HG02884 (cell line): ENCODE results near the gene AGAP5.

ENCODE experiments used
- ATAC-seq: cut with Tn5 transposase; IDR thresholded peaks from one replicate; pipeline ENCODE4 v1.9.1; 2021; ENCODE audit warnings: mild to moderate bottlenecking, moderate library complexity; ENCODE audit not compliant: unreplicated experiment

AGAP5 gene

GRCh38 chr10:73655990-73656298 is 42.0 kb downstream of the AGAP5 start, which contains the start of gene SYNPO2L:
TSS of gene SYNPO2L (minus strand) at chr10:73656029. CDS start at chr10:73655922, 107 bp downstream.
- ATAC-seq, result no peak

GRCh38 chr10:73655257-73655989 is 42.5 kb downstream of the AGAP5 start:
- no peak for ATAC-seq

GRCh38 chr10:73653701-73654100 is 44.2 kb downstream of the AGAP5 start:
- ATAC-seq, result no peak

- ATAC-seq, result no peak
Measured at GRCh38 chr10:73653195-73653594, 44.7 kb downstream of the AGAP5 start.

GRCh38 chr10:73650537-73651331 is 47.2 kb downstream of the AGAP5 start:
- no peak for ATAC-seq

- no peak for ATAC-seq
Measured at GRCh38 chr10:73649876-73650536, 47.9 kb downstream of the AGAP5 start.

GRCh38 chr10:73648975-73649829 is 48.7 kb downstream of the AGAP5 start:
- no peak for ATAC-seq

GRCh38 chr10:73647875-73648651 is 49.8 kb downstream of the AGAP5 start:
- no peak for ATAC-seq

GRCh38 chr10:73647211-73647874 is 50.6 kb downstream of the AGAP5 start:
- ATAC-seq, result no peak

GRCh38 chr10:73646598-73647041 is 51.3 kb downstream of the AGAP5 start:
- no peak for ATAC-seq

GRCh38 chr10:73645251-73645650 is 52.7 kb downstream of the AGAP5 start:
- ATAC-seq, result no peak

- no peak for ATAC-seq
Measured at GRCh38 chr10:73644767-73645166, 53.1 kb downstream of the AGAP5 start.

GRCh38 chr10:73644015-73644743 is 53.7 kb downstream of the AGAP5 start:
- no peak for ATAC-seq

GRCh38 chr10:73643362-73643761 is 54.5 kb downstream of the AGAP5 start:
- no peak for ATAC-seq

- no peak for ATAC-seq
Measured at GRCh38 chr10:73641328-73642060, 56.4 kb downstream of the AGAP5 start, which contains the start of gene MYOZ1. TSS of gene MYOZ1 (minus strand) at chr10:73641474. CDS start at chr10:73640017, 1,457 bp downstream.

- no peak for ATAC-seq
Measured at GRCh38 chr10:73639286-73639685, 58.6 kb downstream of the AGAP5 start.

- ATAC-seq, result no peak
Measured at GRCh38 chr10:73635781-73636180, 62.1 kb downstream of the AGAP5 start.

- ATAC-seq, result no peak
Measured at GRCh38 chr10:73634421-73634820, 63.5 kb downstream of the AGAP5 start.
